Measurements from ENCODE around the gene CCNK.

- no peak for TF ChIP-seq MXI1 (IDR thresholded peaks at IDR 0.05; ENCODE audit: borderline replicate concordance, low read depth, low read length)
- TF ChIP-seq, protein P1, sequence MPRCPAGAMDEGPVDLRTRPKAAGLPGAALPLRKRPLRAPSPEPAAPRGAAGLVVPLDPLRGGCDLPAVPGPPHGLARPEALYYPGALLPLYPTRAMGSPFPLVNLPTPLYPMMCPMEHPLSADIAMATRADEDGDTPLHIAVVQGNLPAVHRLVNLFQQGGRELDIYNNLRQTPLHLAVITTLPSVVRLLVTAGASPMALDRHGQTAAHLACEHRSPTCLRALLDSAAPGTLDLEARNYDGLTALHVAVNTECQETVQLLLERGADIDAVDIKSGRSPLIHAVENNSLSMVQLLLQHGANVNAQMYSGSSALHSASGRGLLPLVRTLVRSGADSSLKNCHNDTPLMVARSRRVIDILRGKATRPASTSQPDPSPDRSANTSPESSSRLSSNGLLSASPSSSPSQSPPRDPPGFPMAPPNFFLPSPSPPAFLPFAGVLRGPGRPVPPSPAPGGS (CRISPR knock-in tag; IDR thresholded peaks at IDR 0.05): no peak
- no peak for TF ChIP-seq NFYB (CRISPR knock-in tag; IDR thresholded peaks at IDR 0.05)
- TF ChIP-seq TEAD3 (CRISPR knock-in tag; optimal IDR thresholded peaks at IDR 0.05; ENCODE audit: borderline replicate concordance): no peak
- TF ChIP-seq POLR2A (IDR thresholded peaks at IDR 0.05; ENCODE audit: insufficient read depth in 1 of 2, low read depth in 2 of 2, low read length in 2 of 2): no peak
- TF ChIP-seq ZFY (CRISPR knock-in tag; IDR thresholded peaks at IDR 0.05): no peak
- no peak for TF ChIP-seq HNRNPUL1 (IDR thresholded peaks at IDR 0.05; ENCODE audit: low read depth, low read length)
- no peak for TF ChIP-seq HMG20B (CRISPR knock-in tag; conservative IDR thresholded peaks at IDR 0.05)
- TF ChIP-seq, protein P2, sequence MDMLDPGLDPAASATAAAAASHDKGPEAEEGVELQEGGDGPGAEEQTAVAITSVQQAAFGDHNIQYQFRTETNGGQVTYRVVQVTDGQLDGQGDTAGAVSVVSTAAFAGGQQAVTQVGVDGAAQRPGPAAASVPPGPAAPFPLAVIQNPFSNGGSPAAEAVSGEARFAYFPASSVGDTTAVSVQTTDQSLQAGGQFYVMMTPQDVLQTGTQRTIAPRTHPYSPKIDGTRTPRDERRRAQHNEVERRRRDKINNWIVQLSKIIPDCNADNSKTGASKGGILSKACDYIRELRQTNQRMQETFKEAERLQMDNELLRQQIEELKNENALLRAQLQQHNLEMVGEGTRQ (IDR thresholded peaks at IDR 0.05; ENCODE audit: low read depth, low read length): no peak
- TF ChIP-seq, protein P2 (CRISPR knock-in tag; IDR thresholded peaks at IDR 0.05; ENCODE audit: borderline replicate concordance): no peak
- no peak for TF ChIP-seq HOXA5 (CRISPR knock-in tag; IDR thresholded peaks at IDR 0.05)
- TF ChIP-seq ZNF282 (IDR thresholded peaks at IDR 0.05; ENCODE audit: partially characterized antibody): no peak
These were observed 49.2 kb upstream of the CCNK start for GRCh38 chr14:99431986-99432385.

All from HepG2 (cell line).